SH-SY5Y (cell line): ENCODE data around the gene LTA4H.

Source experiments
- GATA2 ChIP-seq: IDR thresholded peaks from 2 replicates; pipeline ENCODE4 v1.6.1; 2011; ENCODE audit warnings: mild to moderate bottlenecking, low read depth, low read length
- GATA3 ChIP-seq: IDR thresholded peaks from 2 replicates; pipeline ENCODE4 v1.6.1; 2011; ENCODE audit warnings: low read depth, mild to moderate bottlenecking, low read length, moderate library complexity

DNA sequence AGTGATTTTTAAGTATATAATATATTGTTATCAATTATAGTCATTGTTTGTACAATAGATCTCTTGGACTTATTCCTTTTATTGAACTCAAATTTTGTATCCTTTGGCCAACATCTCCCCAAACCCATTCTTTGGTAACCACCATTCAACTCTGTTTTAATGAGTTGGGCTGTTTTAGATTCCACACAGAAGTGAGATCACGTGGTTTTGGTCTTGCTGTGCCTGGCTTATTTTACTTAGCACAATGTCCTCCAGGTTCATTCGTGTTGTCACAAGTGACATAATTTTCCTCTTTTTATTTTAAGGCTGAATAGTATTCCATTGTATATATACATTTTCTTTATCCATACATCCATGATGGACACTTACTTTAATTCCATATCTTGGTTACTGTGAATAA is 40.2 kb upstream of the LTA4H start:
- TF ChIP-seq GATA2 (no peak), GATA3 (no peak)
